ENCODE data around the gene TMPO. TPM values are rescaled to one million over a fixed set of nuclear protein-coding genes. Genes with fewer than 3 reads are reported as not detected.

Gene TMPO
- total and polyA plus RNA-seq, 2 of the 4 experiments (the other 2 are of a cell fraction): 30.0 to 62.0 TPM

GRCh38 chr12:98470469-98471082 is 44.8 kb upstream of the TMPO start:
- WGBS, 2 experiments (ENCODE audit: extremely low coverage in 2 of 2, insufficient read length in 1 of 2): 47% methylated on average over 2 of the region's 6 CpGs; no CpG with 5 or more reads in 1 of the 2 experiments
- CTCF ChIA-PET: no interaction called here
- POLR2A ChIA-PET (ENCODE audit: unreplicated experiment): no interaction called here

More at GRCh38 chr12:98470469-98471082, 44.8 kb upstream of the TMPO start:
- Histone ChIP-seq H3K56ac (ENCODE audit: extremely low read depth, insufficient read depth, low read length) (no peak overlapping the region), H3K14ac (replicated peaks; ENCODE audit: low read depth, low read length) (no peak overlapping the region), H2BK15ac (ENCODE audit: low read depth, low read length) (no peak overlapping the region), H3K18ac (ENCODE audit: low read depth, low read length) (no peak overlapping the region), H3K9me3 (ENCODE audit: control insufficient read depth, insufficient read depth, low read length) (0 out of 2 replicates have a peak, but pooled peaks cover 2% of the 10 kb centered on the region), H4K91ac (ENCODE audit: insufficient read depth, low read depth, low read length) (no peak overlapping the region), H2AK5ac (ENCODE audit: low read depth, low read length) (no peak overlapping the region), H3K79me1 (ENCODE audit: low read depth in 1 of 2, low read length in 2 of 2) (no peaks in the 10 kb centered on the region), H3K4me2 (ENCODE audit: low read depth, low read length) (no peak overlapping the region), H3K23ac (ENCODE audit: low read depth, low read length) (no peak overlapping the region), H3K4me3 (ENCODE audit: insufficient read depth, low read depth, low read length) (no peak overlapping the region), H2BK120ac (ENCODE audit: low read depth, low read length) (no peak overlapping the region), H3K27me3 (ENCODE audit: control insufficient read depth, insufficient read depth, low read length) (peaks cover 5% of the 10 kb centered on the region), H3K4me1 (ENCODE audit: control insufficient read depth, insufficient read depth, low read length) (peaks cover 2% of the 10 kb centered on the region; the same call in 1 of the 2 replicates), H4K5ac (ENCODE audit: low read depth, low read length) (no peak overlapping the region), H4K20me1 (ENCODE audit: insufficient read depth, low read length) (no peaks in the 10 kb centered on the region), H2BK5ac (ENCODE audit: low read depth, low read length, poor library complexity, severe bottlenecking) (no peak overlapping the region), H3K9me1 (ENCODE audit: insufficient read depth, low read length) (no peaks in the 10 kb centered on the region), H2AFZ (replicated peaks; ENCODE audit: low read length, poor library complexity) (no peak overlapping the region), H2BK20ac (ENCODE audit: low read depth, low read length) (no peak overlapping the region), H3K36me3 (ENCODE audit: control insufficient read depth, insufficient read depth, low read length) (no peaks in the 10 kb centered on the region), H2AK9ac (replicated peaks; ENCODE audit: low read depth, low read length, poor library complexity) (no peak overlapping the region), H3K4ac (ENCODE audit: low read depth, low read length) (no peak overlapping the region), H3K27ac (ENCODE audit: insufficient read depth, low read length) (no peak overlapping the region), H4K8ac (ENCODE audit: low read depth in 2 of 2, low read length in 2 of 2) (no peak overlapping the region), H3K9ac (ENCODE audit: low read depth, low read length) (no peak overlapping the region)
- no TSS peak for BruUV-seq (replicated peaks)
- dilution Hi-C loops (cut with HindIII; ENCODE audit: low sequenced_read_pairs, unreplicated experiment): no loop called here
- in situ Hi-C loops (cut with MboI; ENCODE audit: low sequenced_read_pairs): no loop called here
- intact Hi-C loops (cut with micrococcal nuclease): no loop called here
- DNase-seq: no peak
- TF ChIP-seq SMC3 (IDR thresholded peaks at IDR 0.05; ENCODE audit: low read depth, low read length) (no peak), NFE2L2 (IDR thresholded peaks at IDR 0.05; ENCODE audit: low read depth, low read length) (no peak), ELK1 (IDR thresholded peaks at IDR 0.05; ENCODE audit: borderline replicate concordance, low read depth, low read length) (no peak), RFX5 (IDR thresholded peaks at IDR 0.05; ENCODE audit: low read depth, low read length) (no peak), BHLHE40 (IDR thresholded peaks at IDR 0.05; ENCODE audit: low read depth, low read length) (no peak), FOS (IDR thresholded peaks at IDR 0.05; ENCODE audit: low read depth, low read length) (no peak), CTCF (conservative IDR thresholded peaks at IDR 0.05; ENCODE audit: low read depth, low read length) (no peak), POLR2A (IDR thresholded peaks at IDR 0.05; ENCODE audit: low read depth, low read length) (no peak), MAZ (IDR thresholded peaks at IDR 0.05; ENCODE audit: borderline replicate concordance, low read depth, low read length) (no peak), MAFK (IDR thresholded peaks at IDR 0.05; ENCODE audit: low read depth, low read length) (no peak), MXI1 (IDR thresholded peaks at IDR 0.05; ENCODE audit: borderline replicate concordance, low read depth, low read length) (no peak), CEBPB (IDR thresholded peaks at IDR 0.05; ENCODE audit: low read depth, low read length) (no peak), CHD1 (IDR thresholded peaks at IDR 0.05; ENCODE audit: low read depth, low read length) (no peak), RAD21 (IDR thresholded peaks at IDR 0.05; ENCODE audit: low read length) (no peak), USF2 (IDR thresholded peaks at IDR 0.05; ENCODE audit: low read depth, low read length) (no peak), RCOR1 (IDR thresholded peaks at IDR 0.05; ENCODE audit: insufficient replicate concordance, low read length) (no peak)
- no peak for ATAC-seq (ENCODE audit: low read depth)
